HG03095 (cell line): ENCODE results near the gene PRPS2.

Source experiments
- ATAC-seq: cut with Tn5 transposase; IDR thresholded peaks from one replicate; pipeline ENCODE4 v1.9.1; 2021; ENCODE audit warnings: moderate library complexity; ENCODE audit not compliant: unreplicated experiment

The PRPS2 gene

DNA sequence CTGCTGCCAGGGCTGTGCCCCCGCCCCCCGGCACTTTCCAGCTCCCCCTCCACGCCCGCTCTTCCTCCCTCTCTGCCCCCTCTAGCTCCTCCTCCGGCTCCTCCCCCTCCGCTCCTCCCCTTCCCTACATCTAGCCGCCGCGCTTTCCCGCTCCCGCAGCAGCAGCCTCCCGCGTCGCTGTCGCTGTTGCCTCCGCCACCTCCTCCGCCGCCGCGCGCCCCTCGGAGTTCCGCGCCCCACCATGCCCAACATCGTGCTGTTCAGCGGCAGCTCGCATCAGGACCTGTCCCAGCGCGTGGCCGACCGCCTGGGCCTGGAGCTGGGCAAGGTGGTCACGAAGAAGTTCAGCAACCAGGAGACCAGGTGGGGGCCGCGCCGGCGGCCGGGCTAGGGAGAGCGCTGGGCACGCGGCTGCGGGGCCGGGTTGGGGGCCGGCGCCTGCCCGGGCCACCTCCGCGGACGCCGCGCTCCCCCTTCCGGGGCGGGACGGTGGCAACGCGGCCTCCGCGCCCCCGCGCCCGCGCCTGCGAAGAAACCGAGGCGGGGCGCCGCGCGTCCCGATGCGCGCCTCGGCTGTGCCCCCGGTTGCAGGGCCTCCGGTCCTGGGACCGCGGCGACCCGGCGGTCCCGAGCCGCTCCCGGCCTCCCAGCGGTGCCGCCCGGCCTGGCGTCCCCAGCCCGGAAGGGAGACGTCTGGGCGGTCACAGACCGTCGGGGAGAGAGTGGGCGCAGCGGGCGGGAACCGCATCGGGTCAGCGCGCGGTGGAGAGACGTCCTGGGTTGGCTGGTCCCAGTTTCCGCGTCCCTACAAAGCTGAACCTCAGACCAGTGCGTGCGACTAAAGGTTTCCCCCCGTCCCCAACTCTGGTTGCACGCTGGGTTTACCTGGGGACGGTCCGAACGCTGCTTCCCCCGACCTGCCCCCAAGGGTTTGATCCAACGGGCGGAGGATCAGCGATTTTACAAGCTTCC is at the start of gene PRPS2:
Gene PRPS2, plus strand, starts transcription at position 156 of the 972 bp plus-strand sequence. Its CDS starts 86 bp downstream, at position 242.
- ATAC-seq = peak; percentile 77

DNA sequence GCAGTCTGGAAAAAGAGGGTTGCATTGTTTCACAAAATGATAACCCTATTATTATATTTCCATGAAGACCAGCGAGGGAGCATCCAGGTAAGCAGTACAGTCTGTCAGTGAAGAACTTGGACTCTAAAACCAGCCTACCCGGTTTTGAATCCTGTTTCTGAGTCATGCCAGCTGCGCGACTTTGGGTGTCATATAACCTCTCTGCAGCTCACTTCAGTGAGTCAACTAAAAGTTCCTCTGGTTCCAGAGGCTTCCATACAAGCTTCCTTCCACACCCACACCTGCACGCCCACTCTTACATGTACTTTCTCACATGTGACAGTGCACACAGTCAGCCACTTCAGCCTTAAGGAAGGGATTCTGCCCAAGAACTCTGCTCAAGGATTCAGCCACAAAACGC is 49.8 kb upstream of the PRPS2 start:
- ATAC-seq = no peak

- no peak for ATAC-seq
Observed at GRCh38 chrX:12747433-12747832, 43.8 kb upstream of the PRPS2 start.

- no peak for ATAC-seq
Observed at GRCh38 chrX:12751887-12752286, 39.3 kb upstream of the PRPS2 start.

DNA sequence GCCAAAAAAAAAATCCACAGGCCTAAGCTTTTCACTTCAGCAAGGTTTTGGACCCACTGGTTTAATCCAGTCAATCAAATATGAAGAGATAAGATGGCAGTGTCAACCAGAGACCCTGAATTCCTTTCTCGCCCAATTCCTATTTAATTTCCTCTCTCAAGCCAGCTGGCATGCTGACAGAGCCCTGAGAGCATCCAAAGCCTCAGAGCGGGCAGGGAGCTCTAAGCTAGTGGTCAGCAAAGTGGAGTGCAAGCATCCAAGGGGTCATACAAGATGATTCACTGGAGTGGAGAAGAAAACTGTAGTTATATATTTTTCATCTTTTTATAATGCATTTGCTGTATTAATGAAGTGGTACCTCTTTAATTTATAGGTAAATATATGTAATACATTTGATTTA is 37.8 kb upstream of the PRPS2 start:
- no peak for ATAC-seq

DNA sequence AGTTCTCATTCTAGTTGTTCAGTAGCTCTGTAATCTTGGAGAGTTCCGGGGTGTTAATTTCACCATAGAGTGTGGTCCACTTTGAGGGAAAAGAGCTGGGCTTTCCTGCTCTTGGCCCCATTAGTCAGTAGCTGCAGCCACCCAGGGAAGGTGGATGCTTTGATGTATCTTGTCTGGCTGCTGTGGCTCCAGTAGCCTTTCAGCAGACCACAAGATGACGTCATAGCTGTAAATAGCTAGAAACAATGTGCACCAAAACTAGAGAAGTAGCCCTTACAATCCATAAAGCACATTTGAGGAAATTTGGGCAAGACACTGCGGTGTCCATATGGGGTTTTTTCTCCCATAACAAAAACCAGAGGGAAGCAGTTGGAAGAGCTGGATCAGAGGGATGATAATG is 32.9 kb upstream of the PRPS2 start:
- no peak for ATAC-seq

DNA sequence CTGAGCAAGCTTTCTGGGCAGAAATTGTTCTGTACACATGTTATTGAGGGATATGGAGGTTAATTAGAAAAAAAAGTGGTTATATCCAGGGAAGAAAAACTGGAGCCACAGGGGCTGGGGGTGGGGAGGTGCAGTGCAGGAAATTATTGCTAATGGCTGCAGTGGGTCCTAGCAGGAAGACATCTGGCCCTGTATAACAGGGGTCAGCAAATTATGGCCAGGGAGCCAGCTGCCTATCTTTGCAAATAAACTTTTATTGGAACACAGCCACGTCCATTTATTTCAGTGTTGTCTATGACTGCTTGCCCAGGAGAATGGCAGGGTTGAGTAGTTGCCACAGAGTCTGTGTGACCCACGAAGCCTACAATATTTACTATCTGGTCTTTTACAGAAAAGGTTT is 23.4 kb upstream of the PRPS2 start:
- ATAC-seq = no peak

DNA sequence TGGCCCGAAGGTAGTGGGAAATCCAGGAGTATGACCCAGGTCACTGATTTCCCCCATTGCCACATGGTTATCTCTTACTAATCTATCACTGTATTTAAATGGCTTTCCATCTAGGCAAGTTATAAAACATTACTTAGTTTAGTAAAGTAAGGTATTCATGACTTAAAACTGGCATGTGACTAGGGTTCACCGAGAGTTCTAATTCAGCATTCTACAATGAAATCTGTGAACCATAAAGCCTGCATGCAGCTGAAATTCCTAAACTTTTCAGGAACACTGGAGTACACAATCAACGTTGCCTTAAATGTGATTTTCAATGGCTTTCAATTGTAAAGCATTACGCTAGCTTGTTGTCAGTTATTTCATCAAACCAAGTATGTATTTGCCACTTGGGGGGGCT is 22.7 kb upstream of the PRPS2 start:
- no peak for ATAC-seq

DNA sequence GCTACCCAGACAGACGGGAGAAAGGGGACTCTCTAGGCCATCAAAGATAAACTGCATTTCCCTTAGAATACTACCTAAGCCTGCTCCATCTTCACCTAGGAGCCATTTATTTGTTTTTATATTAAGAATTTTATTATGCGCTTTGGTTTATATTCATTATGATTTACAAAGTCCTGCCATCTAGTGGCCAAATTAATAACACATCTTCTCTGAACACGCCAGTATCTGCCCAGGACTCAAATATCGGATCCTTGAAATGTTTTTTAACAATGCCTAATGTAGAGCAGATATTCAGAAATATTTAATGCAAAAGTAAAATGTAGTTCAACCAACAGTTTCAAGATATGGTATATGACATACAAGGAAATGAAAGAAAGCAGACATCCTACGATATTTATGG is 20.8 kb upstream of the PRPS2 start:
- ATAC-seq = no peak

GRCh38 chrX:12771445-12772069 is 19.7 kb upstream of the PRPS2 start:
- peak; percentile 99 for ATAC-seq

- no peak for ATAC-seq
Observed at GRCh38 chrX:12777670-12778069, 13.5 kb upstream of the PRPS2 start.

DNA sequence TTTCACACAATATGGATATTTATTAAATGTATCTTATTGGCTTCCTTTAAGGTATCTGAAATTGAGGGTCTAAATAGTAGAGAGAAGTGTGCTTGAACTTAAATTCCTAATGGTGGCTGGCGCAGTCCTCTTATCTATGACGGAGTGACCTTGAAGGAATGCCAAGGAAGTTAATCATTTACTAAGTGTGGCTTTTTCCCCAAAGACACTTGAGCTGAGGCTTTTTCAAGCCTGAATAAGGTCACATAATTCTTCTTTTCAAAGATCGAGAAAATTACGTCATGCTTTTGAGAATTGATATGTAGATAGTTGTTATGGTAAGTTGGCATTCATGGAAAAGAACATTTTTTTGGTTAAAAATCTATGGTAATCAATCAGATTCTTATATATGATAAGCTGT is 11.7 kb upstream of the PRPS2 start:
- no peak for ATAC-seq

GRCh38 chrX:12788645-12789044 is 2.6 kb upstream of the PRPS2 start:
- no peak for ATAC-seq

- no peak for ATAC-seq
Observed at GRCh38 chrX:12789976-12790375, 1.2 kb upstream of the PRPS2 start.

DNA sequence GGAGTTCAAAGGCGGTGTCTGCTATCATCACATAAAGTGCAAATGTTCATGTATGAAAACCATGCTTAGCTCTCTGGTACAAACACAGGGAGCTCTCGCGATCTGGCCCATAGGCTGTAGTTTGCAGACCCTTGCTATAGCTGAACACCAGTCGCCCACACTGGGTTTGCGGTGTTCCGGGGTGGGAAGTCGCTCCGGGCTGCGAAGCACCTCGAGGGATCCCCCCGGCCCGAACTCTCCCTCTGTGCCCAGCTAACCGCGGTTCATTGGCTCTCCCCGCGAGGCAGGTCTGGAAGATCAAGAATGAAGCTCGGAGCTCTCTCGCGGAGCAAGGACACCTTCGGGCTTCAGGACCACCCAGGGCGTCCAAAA is 341 bp upstream of the PRPS2 start:
- peak; percentile 21 for ATAC-seq

DNA sequence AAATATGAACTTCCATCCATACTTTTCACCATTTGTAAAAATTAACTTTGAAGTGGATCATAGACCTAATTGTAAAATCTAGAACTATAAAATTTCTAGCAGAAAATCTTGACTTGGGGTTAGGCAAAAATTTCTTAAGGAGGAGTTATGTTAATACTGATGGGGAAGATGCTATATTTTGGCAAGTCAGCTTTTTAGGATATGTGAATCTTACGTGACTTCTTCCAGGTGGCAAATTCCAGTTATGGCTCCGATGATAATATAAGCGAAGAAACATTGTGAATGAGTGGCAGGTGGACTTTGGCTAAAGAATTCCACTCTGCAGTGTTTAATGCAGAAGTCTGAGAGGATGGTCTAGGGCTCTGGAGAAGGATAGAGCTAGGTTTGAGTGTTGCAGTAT is 1.5 kb downstream of the PRPS2 start:
- ATAC-seq = no peak

DNA sequence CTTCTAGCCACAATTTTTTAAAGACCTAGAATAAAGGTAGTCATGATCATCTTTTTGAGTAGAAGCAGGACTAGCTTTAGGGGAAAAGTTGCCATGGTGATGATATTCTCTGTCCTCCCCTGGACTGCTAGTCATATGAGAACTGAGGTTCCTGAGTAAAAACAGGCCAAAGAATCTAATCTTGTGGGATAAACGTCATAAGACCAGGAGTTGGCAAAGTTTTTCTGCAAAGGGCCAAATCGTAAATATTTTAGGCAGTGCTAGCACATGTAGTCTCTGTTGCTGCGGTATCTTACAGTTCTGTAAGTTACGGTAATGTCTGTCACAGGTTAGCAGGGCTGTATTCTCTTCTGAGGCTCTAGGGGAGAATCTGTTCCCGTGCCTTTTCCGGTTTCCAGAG is 3.4 kb downstream of the PRPS2 start:
- no peak for ATAC-seq

- ATAC-seq = no peak
Observed at GRCh38 chrX:12798601-12799000, 7.4 kb downstream of the PRPS2 start.

GRCh38 chrX:12799118-12799517 is 7.9 kb downstream of the PRPS2 start:
- no peak for ATAC-seq

DNA sequence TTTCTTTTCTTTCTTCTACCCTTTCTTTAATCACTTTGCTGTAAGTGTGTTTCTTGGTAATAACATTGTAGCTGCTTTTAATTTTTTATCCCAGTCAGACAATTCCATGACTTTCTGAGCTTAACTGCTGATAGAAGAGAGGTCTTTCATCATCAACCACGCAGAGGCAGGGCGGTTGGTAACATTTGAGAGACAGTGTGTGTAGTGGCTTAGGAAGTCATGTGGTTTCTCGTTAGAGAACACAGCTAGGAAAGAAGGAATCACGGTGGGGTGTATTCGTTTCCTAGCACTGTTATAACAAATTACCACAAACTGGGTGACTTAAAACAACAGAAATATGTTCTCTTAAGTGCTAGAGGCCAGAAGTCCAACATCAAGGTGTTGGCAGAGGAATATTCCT is 11.5 kb downstream of the PRPS2 start:
- ATAC-seq = no peak

GRCh38 chrX:12804655-12805054 is 13.4 kb downstream of the PRPS2 start:
- ATAC-seq = no peak

GRCh38 chrX:12805333-12805732 is 14.1 kb downstream of the PRPS2 start:
- no peak for ATAC-seq
